OCI-LY3 (cell line): ENCODE measurements around the gene TEX19.

ENCODE experiments used
- CTCF ChIP-seq: fragments of 200-600, 300-600 bp; sonication (generic); IDR thresholded peaks from 2 replicates; pipeline ENCODE4 v1.5.1; 2014; ENCODE audit warnings: antibody characterized with exemption, low read length, low read depth
- EZH2phosphoT487 ChIP-seq: fragments of 200-600 bp; shearing (Covaris generic); IDR thresholded peaks from 2 replicates; pipeline ENCODE4 v1.6.1; 2018; ENCODE audit warnings: antibody characterized with exemption, mixed run types, low read depth

- TF ChIP-seq EZH2phosphoT487 (no peak), CTCF (no peak)
Measured at GRCh38 chr17:82357394-82357793, 1.7 kb upstream of the TEX19 start.
